ENCODE data around the gene STRAP.
"Not testable (repeated sequence)": the region's sequence is repeated elsewhere in the genome, so short reads cannot be mapped to it uniquely, and the experiment has no call there.

The STRAP gene

GRCh38 chr12:15928870-15929571 is 46.8 kb downstream of the STRAP start:
- no peak for DNase-seq

GRCh38 chr12:15931590-15932053 is 49.4 kb downstream of the STRAP start:
- DNase-seq: no peak

- DNase-seq: no peak
Measured at GRCh38 chr12:15932327-15932726, 50.1 kb downstream of the STRAP start.

- no peak for DNase-seq
Measured at GRCh38 chr12:15932971-15933370, 50.8 kb downstream of the STRAP start.

- DNase-seq: no peak
Measured at GRCh38 chr12:15933751-15934150, 51.6 kb downstream of the STRAP start.

GRCh38 chr12:15936751-15937150 is 54.6 kb downstream of the STRAP start:
- DNase-seq: no peak

- no peak for DNase-seq
Measured at GRCh38 chr12:15937902-15938301, 55.7 kb downstream of the STRAP start.

GRCh38 chr12:15939111-15939510 is 56.9 kb downstream of the STRAP start:
- no peak for DNase-seq

- no peak for DNase-seq
Measured at GRCh38 chr12:15942475-15942874, 60.3 kb downstream of the STRAP start.

- DNase-seq: not testable (repeated sequence)
Measured at GRCh38 chr12:15943519-15943918, 61.3 kb downstream of the STRAP start.

- DNase-seq: not testable (repeated sequence)
Measured at GRCh38 chr12:15948461-15948860, 66.3 kb downstream of the STRAP start.
